HepG2 (cell line): ENCODE measurements around the gene SKP1. TPM values are rescaled to one million over a fixed set of nuclear protein-coding genes. Genes with fewer than 3 reads are reported as not detected.

ENCODE experiments used
- ARID5B ChIP-seq: IDR thresholded peaks from 2 replicates; pipeline ENCODE4 v1.4.0; 2020; ENCODE audit warnings: mild to moderate bottlenecking, missing genetic modification reagents
- BRD4 ChIP-seq: sonication (generic); formaldehyde crosslinking; IDR thresholded peaks from 2 replicates; pipeline ENCODE4 v1.4.0; 2020; ENCODE audit warnings: missing genetic modification reagents
- HOXA7 ChIP-seq: sonication (generic); formaldehyde crosslinking; IDR thresholded peaks from 2 replicates; pipeline ENCODE4 v1.8.1; 2022; ENCODE audit warnings: mild to moderate bottlenecking, missing genetic modification reagents, moderate library complexity
- MAZ ChIP-seq, 2 experiments: sonication (generic) in 1 of 2; formaldehyde crosslinking in 1 of 2; IDR thresholded peaks; 2 replicates each; pipeline versions ENCODE4 v1.5.0 to v1.6.1; 2012 to 2020; ENCODE audit warnings: low read depth in 2 of 2, mild to moderate bottlenecking in 2 of 2, borderline replicate concordance in 1 of 2, improper control_type of control experiment in 1 of 2, low read length in 1 of 2, missing genetic modification reagents in 1 of 2, moderate library complexity in 1 of 2
- NPAS2 ChIP-seq: sonication (generic); formaldehyde crosslinking; IDR thresholded peaks from 2 replicates; pipeline ENCODE4 v1.8.0; 2022; ENCODE audit warnings: mild to moderate bottlenecking, missing genetic modification reagents, borderline replicate concordance
- PHF21A ChIP-seq: sonication (generic); formaldehyde crosslinking; IDR thresholded peaks from 2 replicates; pipeline ENCODE4 v1.5.0; 2020; ENCODE audit warnings: mild to moderate bottlenecking, missing genetic modification reagents
- RELA ChIP-seq: sonication (generic); formaldehyde crosslinking; IDR thresholded peaks from 2 replicates; pipeline ENCODE4 v1.4.0; 2020; ENCODE audit warnings: missing genetic modification reagents
- RNF2 ChIP-seq: fragments of 450-650 bp; conservative IDR thresholded peaks from 2 replicates; pipeline ENCODE4 v1.6.1; 2016; ENCODE audit warnings: low read depth
- SCMH1 ChIP-seq: sonication (generic); formaldehyde crosslinking; IDR thresholded peaks from 2 replicates; pipeline ENCODE4 v1.9.0; 2021; ENCODE audit warnings: missing genetic modification reagents, mild to moderate bottlenecking, borderline replicate concordance
- TEAD3 ChIP-seq: optimal IDR thresholded peaks from 2 replicates; pipeline ENCODE3; 2016; ENCODE audit warnings: borderline replicate concordance
- XRCC5 ChIP-seq: fragments of 200-400 bp; formaldehyde crosslinking; optimal IDR thresholded peaks from 2 replicates; pipeline ENCODE3; 2017; ENCODE audit warnings: mild to moderate bottlenecking, low read length
- ZBTB10 ChIP-seq: sonication (generic); formaldehyde crosslinking; IDR thresholded peaks from 2 replicates; pipeline ENCODE4 v1.4.0; 2020; ENCODE audit warnings: missing genetic modification reagents, borderline replicate concordance
- ZBTB14 ChIP-seq: sonication (generic); formaldehyde crosslinking; IDR thresholded peaks from 2 replicates; pipeline ENCODE4 v1.4.0; 2020; ENCODE audit warnings: missing genetic modification reagents
- ZNF275 ChIP-seq: sonication (generic); formaldehyde crosslinking; IDR thresholded peaks from 2 replicates; pipeline ENCODE4 v1.8.0; 2022; ENCODE audit warnings: missing genetic modification reagents, mild to moderate bottlenecking, inconsistent platforms, borderline replicate concordance
- ZNF333 ChIP-seq: sonication (generic); formaldehyde crosslinking; IDR thresholded peaks from 2 replicates; pipeline ENCODE4 v1.4.0; 2020; ENCODE audit warnings: mild to moderate bottlenecking, missing genetic modification reagents, borderline replicate concordance
- ZNF484 ChIP-seq: sonication (generic); formaldehyde crosslinking; IDR thresholded peaks from 2 replicates; pipeline ENCODE4 v1.5.1; 2020; ENCODE audit warnings: mild to moderate bottlenecking, low read depth, missing genetic modification reagents, borderline replicate concordance
- ZNF510 ChIP-seq: sonication (generic); formaldehyde crosslinking; IDR thresholded peaks from 2 replicates; pipeline ENCODE4 v1.4.0; 2020; ENCODE audit warnings: low read depth, mild to moderate bottlenecking, missing genetic modification reagents
- ZNF556 ChIP-seq: sonication (generic); formaldehyde crosslinking; IDR thresholded peaks from 2 replicates; pipeline ENCODE4 v1.4.0; 2020; ENCODE audit warnings: mild to moderate bottlenecking, missing genetic modification reagents, borderline replicate concordance
- ZNF674 ChIP-seq: sonication (generic); formaldehyde crosslinking; IDR thresholded peaks from 2 replicates; pipeline ENCODE4 v1.5.0; 2020; ENCODE audit warnings: low read depth, mild to moderate bottlenecking, missing genetic modification reagents
- ZNF713 ChIP-seq: sonication (generic); formaldehyde crosslinking; IDR thresholded peaks from 2 replicates; pipeline ENCODE4 v1.4.0; 2020; ENCODE audit warnings: mild to moderate bottlenecking, missing genetic modification reagents
- polyA plus RNA-seq, 8 experiments: library from polyadenylated mRNA; depleted of rRNA in 3 of 8; stranded (reverse) in 7 of 8; unstranded in 1 of 8; fragments of >200 nt; fragmentation: Illumina TruSeq in 4 of 8; extraction: Trizol in 4 of 8; gene quantifications; 2 replicates each; pipeline versions ENCODE4 v1.2.1 to v1.2.3, GENCODE V29; 2011 to 2016; ENCODE audit warnings: low read depth in 4 of 8, missing spikeins in 1 of 8, mixed read lengths in 1 of 8; ENCODE audit not compliant: insufficient read depth in 1 of 8
- total RNA-seq, 5 experiments: library from RNA; depleted of rRNA; stranded (reverse); fragments of >200 nt; fragmentation: Illumina TruSeq; extraction: Trizol; gene quantifications; 2 replicates each; pipeline ENCODE4 v1.2.3, GENCODE V29; 2016; ENCODE audit warnings: low read depth in 1 of 5

SKP1 gene
- total and polyA plus RNA-seq, 2 of the 13 experiments (the other 11 are each of a cell fraction or from before 2014, with no cell fraction given), result 134 to 340 TPM

- no peak for TF ChIP-seq ARID5B (CRISPR knock-in tag)
- TF ChIP-seq ZNF333, result no peak
- no peak for TF ChIP-seq SCMH1
- no peak for TF ChIP-seq BRD4 (CRISPR knock-in tag)
- TF ChIP-seq RELA (CRISPR knock-in tag), result no peak
- TF ChIP-seq ZNF510 (CRISPR knock-in tag), result no peak
- TF ChIP-seq ZBTB14 (CRISPR knock-in tag), result no peak
- TF ChIP-seq TEAD3 (CRISPR knock-in tag), result peak; percentile 4
- no peak; the same call in 1 of the 2 replicates for TF ChIP-seq PHF21A (CRISPR knock-in tag)
- TF ChIP-seq ZNF275 (CRISPR knock-in tag), result no peak
- no peak for TF ChIP-seq ZNF484 (CRISPR knock-in tag)
- 0 out of 2 replicates have a peak, but pooled peaks have one; percentile 4 for TF ChIP-seq MAZ (IDR thresholded peaks at IDR 0.05; ENCODE audit: borderline replicate concordance, low read depth, low read length)
- TF ChIP-seq MAZ (CRISPR knock-in tag; IDR thresholded peaks at IDR 0.05; ENCODE audit: low read depth), result no peak
- no peak for TF ChIP-seq NPAS2 (CRISPR knock-in tag)
- TF ChIP-seq XRCC5, result no peak
- TF ChIP-seq ZNF674, result no peak
- TF ChIP-seq HOXA7 (CRISPR knock-in tag), result no peak
- TF ChIP-seq ZBTB10 (CRISPR knock-in tag), result no peak
- TF ChIP-seq ZNF713 (CRISPR knock-in tag), result no peak
- TF ChIP-seq ZNF556 (CRISPR knock-in tag), result peak; percentile 65; the same call in 1 of the 2 replicates
- TF ChIP-seq RNF2, result no peak
Measured at GRCh38 chr5:134177369-134178095, 782 bp upstream of the SKP1 start (continued).
